ENCODE measurements around the gene TM4SF1. TPM values are rescaled to one million over a fixed set of nuclear protein-coding genes. Genes with fewer than 3 reads are reported as not detected.

TM4SF1 gene
- total and polyA plus RNA-seq, 12 donors, result 31.5 to 164 (median 63.2) TPM

DNA sequence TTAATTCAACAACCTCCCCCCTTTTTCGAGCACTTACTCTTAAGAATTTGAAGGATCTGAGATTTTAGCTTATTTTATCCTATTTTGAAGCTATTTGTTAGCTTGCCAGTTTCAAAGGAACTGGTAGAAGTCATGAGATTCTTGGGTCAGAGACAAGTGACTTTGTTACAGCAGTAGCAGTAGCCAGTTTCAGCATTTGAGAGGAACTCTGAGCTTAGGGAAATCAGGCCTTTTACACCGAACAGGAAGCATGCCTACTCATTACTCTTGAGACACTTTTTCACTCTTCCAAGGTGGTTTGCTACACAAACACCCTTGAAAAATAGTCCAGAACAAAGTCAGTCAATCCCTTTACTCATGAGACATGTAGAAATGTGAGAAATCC, 24.5 kb upstream of the TM4SF1 start:
- no peaks in the 10 kb centered on the region for H3K27me3 ChIP-seq
- H3K36me3 ChIP-seq (replicated peaks in 1 of 2), result no peaks in the 10 kb centered on the region
- 71 to 84% (median 78%) methylated on average over 2 of the region's 2 CpGs for WGBS, 4 donors
- intact Hi-C loops (cut with DNase I), result loop anchor here in 1 of 2 donors (10.0 kb wide), 1 partner anchor 63 kb away; no protein-coding TSS in a partner anchor
- no peaks in the 10 kb centered on the region for H3K4me1 ChIP-seq (replicated peaks in 1 of 2)
- no peak overlapping the region for H3K4me3 ChIP-seq
- TF ChIP-seq, protein P1, sequence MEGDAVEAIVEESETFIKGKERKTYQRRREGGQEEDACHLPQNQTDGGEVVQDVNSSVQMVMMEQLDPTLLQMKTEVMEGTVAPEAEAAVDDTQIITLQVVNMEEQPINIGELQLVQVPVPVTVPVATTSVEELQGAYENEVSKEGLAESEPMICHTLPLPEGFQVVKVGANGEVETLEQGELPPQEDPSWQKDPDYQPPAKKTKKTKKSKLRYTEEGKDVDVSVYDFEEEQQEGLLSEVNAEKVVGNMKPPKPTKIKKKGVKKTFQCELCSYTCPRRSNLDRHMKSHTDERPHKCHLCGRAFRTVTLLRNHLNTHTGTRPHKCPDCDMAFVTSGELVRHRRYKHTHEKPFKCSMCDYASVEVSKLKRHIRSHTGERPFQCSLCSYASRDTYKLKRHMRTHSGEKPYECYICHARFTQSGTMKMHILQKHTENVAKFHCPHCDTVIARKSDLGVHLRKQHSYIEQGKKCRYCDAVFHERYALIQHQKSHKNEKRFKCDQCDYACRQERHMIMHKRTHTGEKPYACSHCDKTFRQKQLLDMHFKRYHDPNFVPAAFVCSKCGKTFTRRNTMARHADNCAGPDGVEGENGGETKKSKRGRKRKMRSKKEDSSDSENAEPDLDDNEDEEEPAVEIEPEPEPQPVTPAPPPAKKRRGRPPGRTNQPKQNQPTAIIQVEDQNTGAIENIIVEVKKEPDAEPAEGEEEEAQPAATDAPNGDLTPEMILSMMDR (IDR thresholded peaks at IDR 0.05), result no peak
- TF ChIP-seq POLR2A (IDR thresholded peaks at IDR 0.05), result no peak
- no peak for DNase-seq
- H3K27ac ChIP-seq, result no peak overlapping the region
- no peaks in the 10 kb centered on the region for H3K9me3 ChIP-seq (replicated peaks in 1 of 3)

DNA sequence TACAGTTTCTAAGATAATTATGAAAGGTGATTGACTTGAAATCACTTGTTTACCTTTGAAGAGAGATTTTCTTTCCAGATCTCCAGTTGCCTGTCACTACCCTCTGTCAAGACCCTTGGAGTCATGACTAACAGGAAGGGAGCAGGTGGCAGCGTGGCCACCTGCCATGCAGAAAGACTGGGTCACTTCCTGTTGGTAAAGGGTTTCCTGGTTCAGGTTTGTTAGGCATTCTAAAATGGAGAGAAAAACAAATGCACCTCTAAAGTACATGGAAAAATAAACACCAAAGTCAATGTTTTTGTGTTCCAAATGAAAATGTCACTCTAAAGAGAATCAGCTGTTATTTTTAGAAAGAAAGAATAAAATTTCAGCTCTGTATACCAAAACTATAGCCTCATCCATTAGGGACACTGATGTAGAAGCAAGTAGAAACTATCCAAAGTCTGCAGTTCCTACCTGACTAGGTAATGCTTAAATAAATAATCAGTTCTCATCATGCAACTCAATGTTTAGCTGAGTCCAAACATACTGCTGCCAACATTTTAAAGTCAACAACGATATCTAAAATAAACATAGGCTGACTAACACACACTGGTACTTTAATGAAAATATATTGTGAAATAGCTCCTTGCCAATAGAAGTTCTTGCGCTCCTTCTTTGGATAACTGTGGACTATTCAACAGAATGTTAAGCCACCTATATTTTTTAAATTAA, 23.9 kb upstream of the TM4SF1 start:
- no peak for DNase-seq
- Histone ChIP-seq H3K4me3 (no peak overlapping the region), H3K27me3 (no peaks in the 10 kb centered on the region), H3K9me3 (replicated peaks in 1 of 3) (no peaks in the 10 kb centered on the region), H3K4me1 (replicated peaks in 1 of 2) (no peaks in the 10 kb centered on the region), H3K27ac (no peak overlapping the region), H3K36me3 (replicated peaks in 1 of 2) (no peaks in the 10 kb centered on the region)
- TF ChIP-seq, protein P1 (IDR thresholded peaks at IDR 0.05), result no peak
- TF ChIP-seq POLR2A (IDR thresholded peaks at IDR 0.05), result no peak
- intact Hi-C loops (cut with DNase I), result loop anchor here in 1 of 2 donors (10.0 kb wide), 1 partner anchor 63 kb away; no protein-coding TSS in a partner anchor
- WGBS, 4 donors, result 73 to 81% (median 73%) methylated on average over 3 of the region's 3 CpGs

DNA sequence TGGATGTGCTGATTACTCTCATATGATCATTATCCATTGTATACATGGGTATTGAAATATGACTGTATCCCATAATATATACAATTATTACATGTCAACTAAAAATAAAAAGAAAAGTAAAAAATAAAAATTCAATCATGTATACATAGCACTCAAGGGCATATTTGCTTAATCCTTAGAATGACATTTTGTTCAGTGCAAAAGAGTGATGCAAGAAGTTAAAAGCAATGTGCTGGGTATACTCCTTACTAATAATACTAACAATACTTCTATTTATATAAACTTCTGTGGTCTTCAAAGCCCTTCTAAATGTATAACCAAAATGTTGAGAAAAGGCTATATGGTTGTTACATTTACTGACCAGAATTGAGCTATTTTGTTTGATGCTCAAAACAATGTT, 23.2 kb upstream of the TM4SF1 start:
- intact Hi-C loops (cut with DNase I), result loop anchor here in 1 of 2 donors (10.0 kb wide), 1 partner anchor 64 kb away; no protein-coding TSS in a partner anchor
- H3K9me3 ChIP-seq (replicated peaks in 1 of 3), result no peaks in the 10 kb centered on the region
- TF ChIP-seq, protein P1 (IDR thresholded peaks at IDR 0.05), result no peak
- no peak for TF ChIP-seq POLR2A (IDR thresholded peaks at IDR 0.05)
- H3K36me3 ChIP-seq (replicated peaks in 1 of 2), result no peaks in the 10 kb centered on the region
- H3K4me3 ChIP-seq, result no peak overlapping the region
- H3K4me1 ChIP-seq (replicated peaks in 1 of 2), result no peaks in the 10 kb centered on the region
- no peak overlapping the region for H3K27ac ChIP-seq
- H3K27me3 ChIP-seq, result no peaks in the 10 kb centered on the region
- no peak for DNase-seq

DNA sequence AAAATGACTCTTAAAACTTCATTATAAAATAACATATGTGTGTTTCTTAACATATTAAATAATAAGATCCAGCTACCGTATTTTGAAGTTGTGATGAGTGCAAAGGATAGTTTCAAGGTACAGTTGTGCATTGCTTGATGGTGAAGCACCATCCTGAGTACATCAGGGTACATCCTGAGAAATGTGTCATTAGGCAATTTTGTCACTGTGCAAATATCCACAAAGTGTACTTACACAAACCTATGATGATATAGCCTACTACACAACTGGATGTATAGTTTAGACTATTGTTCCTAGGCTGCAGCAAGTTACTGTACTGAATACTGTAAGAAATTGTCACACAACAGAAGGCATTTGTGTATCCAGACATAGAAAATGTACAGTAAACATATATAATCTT, 20.8 kb upstream of the TM4SF1 start:
- no peaks in the 10 kb centered on the region for H3K36me3 ChIP-seq (replicated peaks in 1 of 2)
- no peak overlapping the region for H3K27ac ChIP-seq
- H3K4me3 ChIP-seq, result no peak overlapping the region
- TF ChIP-seq, protein P1 (IDR thresholded peaks at IDR 0.05), result no peak
- TF ChIP-seq POLR2A (IDR thresholded peaks at IDR 0.05), result no peak
- no peak for DNase-seq
- no peaks in the 10 kb centered on the region for H3K27me3 ChIP-seq
- H3K4me1 ChIP-seq (replicated peaks in 1 of 2), result peaks cover 0 to 16% of the 10 kb centered on the region in 2 donors
- WGBS, 4 donors, result 91 to 96% (median 92%) methylated on average over 1 of the region's 1 CpG
- intact Hi-C loops (cut with DNase I), result no loop called here
- H3K9me3 ChIP-seq (replicated peaks in 1 of 3), result no peaks in the 10 kb centered on the region
